GM18867 (cell line): Measurements from ENCODE around the gene SERTAD3.
A peak's percentile ranks its signal among the peaks of the same experiment; 100 is the strongest.

Experiments used
- ATAC-seq: cut with Tn5 transposase; IDR thresholded peaks from one replicate; pipeline ENCODE4 v1.9.1; 2021; ENCODE audit warnings: mild to moderate bottlenecking, moderate library complexity; ENCODE audit not compliant: unreplicated experiment

Gene SERTAD3

DNA sequence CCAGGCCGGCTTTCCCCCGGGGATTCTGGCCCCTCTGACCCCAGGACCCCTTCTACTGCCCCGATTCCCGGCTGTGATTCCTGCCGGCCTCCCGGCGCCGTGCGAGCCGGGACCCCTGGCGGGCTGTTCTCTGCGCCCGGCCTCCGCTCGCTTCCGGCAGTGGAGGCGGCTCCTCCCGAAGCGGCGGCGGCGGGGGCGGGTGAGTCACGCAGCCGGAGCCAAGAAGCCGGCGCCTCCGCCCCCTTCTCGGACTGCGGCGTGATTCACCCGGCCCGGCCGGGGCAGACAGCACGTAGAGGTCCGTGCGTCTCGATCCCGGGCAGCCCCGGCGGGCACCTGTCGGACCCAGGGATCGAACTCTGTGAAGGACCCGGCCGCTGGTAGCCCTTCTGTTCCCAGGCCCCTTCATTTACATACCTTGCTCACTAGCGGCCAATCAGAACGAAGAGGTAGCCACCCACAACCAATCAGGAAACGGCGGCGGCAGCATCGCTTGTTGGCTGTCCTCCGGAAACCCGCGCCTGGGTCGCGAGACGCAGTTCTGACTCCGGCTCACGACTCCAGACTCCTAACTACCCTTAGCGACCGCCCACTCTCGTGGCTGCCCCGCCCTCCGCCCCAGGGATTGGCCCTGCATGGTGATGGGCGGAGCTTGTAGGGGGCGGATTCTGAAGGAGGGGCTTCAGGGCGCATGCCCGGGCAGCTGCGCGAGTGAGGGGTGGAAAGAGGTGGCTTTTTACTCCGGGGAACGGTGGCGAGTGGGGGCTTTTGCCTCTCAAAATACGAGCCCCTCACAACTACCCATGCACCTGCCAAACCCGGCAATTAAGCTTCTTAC lies 18.5 kb downstream of the SERTAD3 start, which contains the start of gene SERTAD1:
Gene SERTAD1 (minus strand): TSS at position 543 of the 838 bp plus-strand sequence. CDS start 2,446 bp downstream, outside the sequence.
- peak; percentile 82 for ATAC-seq

- no peak for ATAC-seq
Observed at GRCh38 chr19:40424637-40425449, 19.3 kb downstream of the SERTAD3 start.

DNA sequence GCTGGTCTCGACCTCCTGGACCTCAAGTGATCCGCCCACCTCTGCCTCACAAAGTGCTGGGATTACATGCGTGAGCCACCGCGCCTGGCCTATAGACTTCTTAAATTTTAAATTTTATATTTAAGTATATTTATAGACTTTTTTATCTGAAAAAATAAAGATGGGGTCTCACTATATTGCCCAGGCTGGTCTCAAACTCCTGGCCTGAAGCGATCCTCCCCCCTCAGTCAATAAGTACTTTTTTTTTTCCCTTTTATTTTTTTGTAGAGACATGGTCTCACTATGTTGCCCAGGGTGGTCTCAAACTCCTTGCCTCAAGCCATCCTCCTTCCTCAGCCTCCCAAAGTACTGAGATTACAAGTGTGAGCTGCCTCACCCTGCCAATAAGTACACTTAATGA lies 20.2 kb downstream of the SERTAD3 start:
- no peak for ATAC-seq

DNA sequence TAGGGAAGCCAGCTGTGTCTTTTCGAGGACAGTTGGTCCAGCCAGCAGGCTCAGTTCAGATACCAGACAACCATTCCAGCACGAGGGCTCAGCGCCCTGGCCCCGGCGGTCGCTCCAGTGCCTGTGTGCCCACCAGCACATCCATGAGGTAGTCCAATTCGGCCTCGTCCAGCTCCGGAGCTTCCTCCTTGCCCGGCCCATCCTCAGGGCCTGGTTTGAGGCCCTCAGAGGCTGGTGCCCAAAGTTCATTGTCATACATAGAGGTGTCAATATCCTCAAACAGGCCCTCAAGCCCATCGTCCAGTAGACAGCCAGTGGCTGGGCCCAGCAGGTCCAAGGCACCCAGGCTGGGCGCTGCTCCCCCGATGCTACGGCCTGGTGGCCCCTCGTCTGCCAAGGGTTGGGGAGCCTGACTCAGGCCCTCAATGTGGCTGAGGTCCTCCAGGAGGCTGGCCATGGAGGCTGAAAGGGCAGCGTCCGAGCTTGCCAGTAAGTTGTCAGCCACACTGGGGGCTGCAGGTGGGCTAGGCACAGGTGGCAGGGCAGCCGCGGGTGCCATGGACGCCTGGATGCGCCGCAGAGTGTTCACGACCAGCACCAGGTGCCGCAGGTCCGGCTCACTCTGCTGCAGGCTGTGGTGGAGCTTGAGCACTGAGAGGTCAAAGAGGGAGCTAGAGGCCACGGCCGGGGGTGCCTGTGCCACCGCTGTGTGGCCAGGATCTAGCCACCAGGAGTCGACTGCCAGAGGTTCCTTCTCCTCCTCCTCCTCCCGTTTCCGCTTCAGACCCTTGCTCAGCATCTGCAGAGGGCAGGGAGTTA lies 21.2 kb downstream of the SERTAD3 start:
- ATAC-seq: no peak

DNA sequence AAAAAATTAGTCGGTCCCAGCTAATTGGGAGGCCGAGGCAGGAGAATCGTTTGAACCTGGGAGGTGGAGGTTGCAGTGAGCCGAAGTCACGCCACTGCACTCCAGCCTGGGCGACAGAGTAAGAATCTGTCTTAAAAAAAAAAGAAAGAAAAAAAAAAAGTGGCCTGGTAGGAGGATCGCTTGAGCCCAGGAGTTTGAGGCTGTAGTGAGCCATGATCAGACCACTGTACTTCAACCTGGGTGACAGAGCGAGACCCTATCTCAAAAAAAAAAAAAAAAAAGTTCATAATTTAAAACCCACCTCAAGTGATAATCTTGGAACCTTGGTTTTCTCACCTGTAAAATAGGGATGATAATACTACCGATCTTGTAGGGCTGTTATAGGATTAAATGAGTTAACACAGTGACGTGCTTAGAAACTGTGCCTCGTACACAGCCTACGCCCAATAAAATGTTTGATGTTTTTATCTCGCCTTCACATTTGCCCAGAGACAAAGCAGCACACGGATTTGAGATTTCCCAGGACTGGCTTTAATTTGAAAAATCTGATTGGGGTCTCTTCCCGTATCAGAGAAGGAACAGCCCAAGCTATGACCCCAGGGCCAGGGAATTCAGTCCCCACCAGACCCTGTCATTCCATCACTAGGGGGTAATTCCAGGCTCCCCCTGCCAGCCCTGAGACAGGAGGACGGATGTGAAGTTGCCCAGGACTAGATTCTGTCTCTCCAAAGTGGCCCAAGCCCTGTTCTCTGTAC lies 22.0 kb downstream of the SERTAD3 start:
- no peak for ATAC-seq

GRCh38 chr19:40420766-40421765 lies 23.1 kb downstream of the SERTAD3 start:
- ATAC-seq: peak; percentile 32

DNA sequence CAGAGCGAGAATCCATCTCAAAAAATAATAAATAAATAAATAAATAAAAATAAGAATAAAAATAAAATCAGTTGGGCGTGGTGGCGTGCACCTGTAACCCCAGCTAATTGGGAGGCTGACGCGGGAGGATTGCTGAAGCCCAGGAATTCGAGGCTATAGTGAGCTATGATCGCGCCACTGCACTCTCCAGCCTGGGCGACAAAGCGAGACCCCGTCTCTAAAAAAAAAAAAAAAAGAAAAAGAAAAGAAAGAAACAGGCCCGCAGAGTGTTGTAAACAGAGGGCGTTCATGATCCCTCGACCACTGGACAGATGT lies 23.7 kb downstream of the SERTAD3 start:
- no peak for ATAC-seq

DNA sequence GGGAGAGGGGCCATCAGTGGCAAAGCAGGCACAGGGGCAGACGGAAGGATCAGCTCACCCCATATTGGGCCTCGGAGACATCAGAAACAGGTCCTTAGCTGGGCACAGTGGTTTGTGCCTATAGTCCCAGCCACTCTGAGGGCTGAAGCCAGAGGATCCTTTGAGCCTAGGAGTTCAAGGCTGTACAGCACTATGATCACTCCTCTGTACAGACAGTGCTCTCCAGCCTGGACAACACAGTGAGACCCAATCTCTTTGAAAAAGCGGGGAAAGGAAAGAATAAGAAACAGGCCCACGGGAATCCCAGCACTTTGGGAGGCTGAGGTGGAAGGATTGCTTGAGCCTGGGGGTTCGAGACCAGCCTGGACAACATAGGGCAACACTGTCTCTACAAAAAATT lies 24.4 kb downstream of the SERTAD3 start:
- ATAC-seq: no peak

DNA sequence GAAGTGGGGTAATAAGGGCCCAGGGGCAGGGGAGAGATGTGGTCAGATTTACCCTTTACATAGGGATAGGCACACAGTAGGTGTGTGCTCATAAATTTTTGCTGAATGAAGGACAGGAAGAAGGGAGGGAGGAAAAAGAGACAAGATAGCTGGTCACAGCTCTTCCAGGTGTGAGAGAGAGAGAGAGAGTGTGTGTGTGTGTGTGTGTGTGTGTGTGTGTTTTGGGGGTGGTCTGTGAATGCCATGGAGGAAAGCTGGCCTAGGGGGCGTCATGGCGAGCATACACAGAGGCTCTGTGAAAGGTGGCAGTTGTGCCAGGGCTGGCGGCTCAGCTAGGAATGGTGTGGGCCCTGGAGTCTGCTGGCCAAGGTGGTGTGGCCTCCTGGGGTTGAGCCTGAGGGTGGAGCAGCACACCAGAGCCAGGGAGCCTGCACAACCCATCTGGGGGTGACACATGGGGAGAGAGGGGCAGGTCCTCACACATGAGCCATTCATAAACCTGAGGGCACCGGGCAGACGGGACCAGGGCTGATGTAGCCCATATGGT lies 25.0 kb downstream of the SERTAD3 start:
- ATAC-seq: no peak

DNA sequence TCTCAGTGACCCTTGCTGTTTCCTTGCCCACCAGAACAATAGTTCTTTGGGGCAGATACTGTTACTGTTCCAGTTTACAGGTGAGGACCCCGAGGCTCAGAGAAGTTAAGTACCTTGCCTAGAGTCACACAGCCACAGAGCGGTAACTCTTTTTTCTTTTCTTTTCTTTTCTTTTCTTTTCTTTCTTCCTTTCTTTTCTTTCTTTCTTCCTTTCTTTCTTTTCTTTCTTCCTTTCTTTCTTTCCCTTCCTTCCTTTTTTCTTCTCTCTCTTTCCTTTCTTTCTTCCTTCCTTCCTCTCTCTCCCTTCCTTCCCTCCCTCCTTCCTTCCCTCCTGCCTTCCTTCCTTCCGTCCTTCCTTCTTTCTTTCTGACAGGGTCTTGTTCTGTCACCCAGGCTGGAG lies 26.1 kb downstream of the SERTAD3 start:
- ATAC-seq: no peak

GRCh38 chr19:40417643-40417981 lies 26.5 kb downstream of the SERTAD3 start:
- ATAC-seq: no peak

GRCh38 chr19:40416918-40417642 lies 27.1 kb downstream of the SERTAD3 start:
- no peak for ATAC-seq

GRCh38 chr19:40415768-40416167 lies 28.4 kb downstream of the SERTAD3 start:
- ATAC-seq: no peak

DNA sequence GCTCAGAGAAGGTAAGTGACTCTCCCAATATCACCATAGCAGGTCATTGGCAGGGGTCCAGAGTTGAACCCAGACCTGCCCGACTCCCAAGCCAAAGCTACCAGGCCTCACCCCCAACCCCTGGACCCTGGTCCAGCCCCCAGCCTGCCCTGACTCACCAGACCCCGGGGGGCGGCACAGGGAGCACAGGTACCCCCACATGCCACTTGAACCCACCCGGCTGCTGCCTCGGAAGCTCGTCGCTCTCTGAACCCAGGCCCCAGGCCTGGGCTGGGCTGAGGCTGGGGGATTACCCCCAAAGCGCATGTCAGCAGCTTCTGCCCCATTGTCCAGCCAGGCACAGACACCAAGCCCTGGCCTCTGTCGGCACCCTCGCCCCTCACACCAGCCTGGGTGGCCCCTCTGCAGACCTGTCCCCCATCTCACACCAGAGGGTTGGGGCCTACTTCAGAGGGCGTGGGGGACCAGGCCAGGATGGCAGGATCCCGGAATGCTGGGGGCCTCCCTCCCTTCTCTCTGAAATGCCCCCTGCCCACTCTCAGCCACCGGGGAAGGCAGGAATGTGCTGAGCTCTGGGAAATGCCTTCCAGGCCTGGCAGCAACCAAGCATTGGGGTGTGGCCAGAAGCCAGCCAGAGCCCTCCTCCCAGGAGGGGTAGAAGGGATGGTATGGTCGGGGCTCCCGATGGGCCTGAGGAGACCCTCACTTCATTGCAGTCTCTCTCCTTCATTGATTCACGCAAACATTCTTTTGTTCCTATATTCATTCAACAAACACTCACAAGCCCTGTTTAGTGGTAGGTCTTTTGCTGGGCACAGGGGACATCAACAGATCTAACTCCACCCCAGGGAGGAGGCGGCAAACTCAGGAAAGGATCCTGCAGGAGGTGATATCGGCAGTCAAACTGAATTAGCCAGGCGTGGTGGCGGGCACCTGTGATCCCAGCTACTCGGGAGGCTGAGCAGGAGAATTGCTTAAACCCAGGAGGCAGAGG lies 29.3 kb downstream of the SERTAD3 start:
- no peak for ATAC-seq

DNA sequence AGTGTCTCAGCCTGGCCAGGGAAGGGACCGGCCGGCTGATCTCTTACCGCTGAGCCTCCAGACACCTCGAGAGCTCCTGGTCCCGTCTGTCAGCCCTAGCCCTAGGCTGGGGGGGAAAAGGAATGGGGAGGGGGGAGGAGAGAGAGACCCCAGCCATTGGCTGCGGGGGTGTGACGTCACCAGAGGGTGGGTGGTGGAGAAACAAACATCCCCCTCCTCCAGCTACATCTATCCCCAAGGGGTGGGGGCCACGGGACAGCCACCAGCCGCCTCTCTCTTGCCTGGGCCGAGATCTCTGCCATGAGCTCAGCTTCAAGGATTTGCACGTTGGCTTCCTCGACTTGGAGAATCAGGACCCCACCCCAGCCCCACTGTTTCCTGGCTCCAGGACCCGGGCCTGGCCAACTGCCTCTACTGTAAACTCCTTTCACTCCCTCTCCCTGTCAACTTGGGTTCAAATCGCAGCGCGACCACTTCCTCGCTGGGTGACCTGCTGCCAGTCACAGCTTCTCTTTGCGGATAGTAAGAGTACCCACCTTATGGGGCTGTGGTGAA lies 30.8 kb downstream of the SERTAD3 start, which contains the start of gene PRX:
Gene PRX (minus strand): TSS at position 88 of the 555 bp plus-strand sequence. CDS start 5,446 bp downstream, outside the sequence.
- no peak for ATAC-seq

- ATAC-seq: no peak
Observed at GRCh38 chr19:40412866-40413265, 31.3 kb downstream of the SERTAD3 start.
